ENCODE results near the gene KDELR1. TPM values are rescaled to one million over a fixed set of nuclear protein-coding genes. Genes with fewer than 3 reads are reported as not detected.

Gene KDELR1
- total RNA-seq, 3 donors from 2014 or later = 66.2 to 85.0 (median 68.5) TPM

DNA sequence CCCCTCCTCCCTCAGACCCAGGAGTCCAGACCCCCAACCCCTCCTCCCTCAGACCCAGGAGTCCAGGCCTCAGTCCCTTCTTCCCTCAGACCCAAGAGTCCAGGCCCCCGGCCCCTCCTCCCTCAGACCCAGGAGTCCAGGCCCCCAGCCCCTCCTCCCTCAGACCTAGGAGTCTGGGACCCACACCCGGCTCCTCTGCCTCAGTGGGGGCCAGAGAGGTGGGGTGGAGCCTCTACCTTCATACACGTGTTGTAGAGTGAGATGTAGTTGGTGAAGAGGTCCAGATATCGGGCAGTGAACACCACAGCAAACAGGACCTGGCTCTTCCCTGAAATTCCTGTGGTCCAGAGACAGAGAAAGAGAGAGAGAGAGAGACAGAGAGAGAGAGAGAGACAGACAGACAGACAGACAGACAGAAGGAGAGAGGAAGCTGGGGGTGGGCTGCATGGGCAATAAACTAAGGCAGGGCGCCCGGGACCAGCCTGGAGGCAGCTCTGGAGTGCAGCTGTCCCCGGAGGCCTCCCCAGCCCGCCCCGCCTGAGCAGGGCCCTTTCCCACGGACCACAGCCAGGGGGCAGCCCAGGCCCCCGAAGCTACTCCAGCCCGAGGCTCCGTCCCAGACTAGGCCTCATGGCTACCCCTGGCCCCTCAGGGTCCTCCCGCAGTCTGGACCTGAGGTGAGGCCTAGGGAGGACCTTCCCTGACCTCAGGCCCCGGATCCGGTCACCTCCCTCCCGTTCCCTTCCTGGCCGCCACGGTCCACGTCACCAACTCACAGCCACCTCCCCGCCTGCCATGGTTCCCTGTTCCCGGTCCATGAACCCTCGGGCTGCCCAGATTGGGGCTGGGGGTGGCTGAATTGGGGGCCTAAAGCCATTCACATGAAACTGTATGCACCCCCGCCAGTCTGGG, 907 bp downstream of the KDELR1 start:
- intact Hi-C loops (cut with DNase I; ENCODE audit: low total_unique reads) = loop anchor here (5.0 to 10.0 kb wide), 2 partner anchors 102 to 1214 kb away; no protein-coding TSS in a partner anchor
- no peaks in the 10 kb centered on the region for H3K9me3 ChIP-seq
- DNase-seq (ENCODE audit: low spot score in 2 of 2) = peak; percentile 50 to 67
- H3K27me3 ChIP-seq = peaks cover 4 to 16% of the 10 kb centered on the region in 2 donors
- TF ChIP-seq POLR2AphosphoS5 (IDR thresholded peaks at IDR 0.05) (peak; percentile 20 to 44 (median 42)), POLR2A (IDR thresholded peaks at IDR 0.05) (no peak), CTCF (IDR thresholded peaks at IDR 0.05) (peak in 2 of 3 donors; percentile 59 to 78)
- peaks cover 4% of the 10 kb centered on the region for H3K36me3 ChIP-seq
- H3K4me3 ChIP-seq = peak overlapping the region; percentile 76 to 80 (median 78)
- peak overlapping the region; percentile 95 to 97 for H3K27ac ChIP-seq
- peaks cover 0 to 9% of the 10 kb centered on the region in 2 donors for H3K4me1 ChIP-seq

GRCh38 chr19:48386981-48387380, 4.4 kb downstream of the KDELR1 start:
- no peak overlapping the region for H3K4me3 ChIP-seq
- no peaks in the 10 kb centered on the region for H3K4me1 ChIP-seq
- no peak overlapping the region for H3K27ac ChIP-seq
- H3K36me3 ChIP-seq = peaks cover 12% of the 10 kb centered on the region
- intact Hi-C loops (cut with DNase I; ENCODE audit: low total_unique reads) = no loop called here
- no peaks in the 10 kb centered on the region for H3K9me3 ChIP-seq
- TF ChIP-seq CTCF (IDR thresholded peaks at IDR 0.05) (no peak), POLR2A (IDR thresholded peaks at IDR 0.05) (no peak), POLR2AphosphoS5 (IDR thresholded peaks at IDR 0.05) (no peak)
- no peak for DNase-seq (ENCODE audit: low spot score in 2 of 2)
- H3K27me3 ChIP-seq = no peaks in the 10 kb centered on the region

GRCh38 chr19:48385461-48386087, 5.8 kb downstream of the KDELR1 start:
- intact Hi-C loops (cut with DNase I; ENCODE audit: low total_unique reads) = no loop called here
- Histone ChIP-seq H3K27ac (no peak overlapping the region), H3K36me3 (peaks cover 12% of the 10 kb centered on the region), H3K9me3 (no peaks in the 10 kb centered on the region), H3K27me3 (no peaks in the 10 kb centered on the region), H3K4me1 (no peaks in the 10 kb centered on the region), H3K4me3 (no peak overlapping the region)
- DNase-seq (ENCODE audit: low spot score in 2 of 2) = no peak
- TF ChIP-seq CTCF (IDR thresholded peaks at IDR 0.05) = no peak
- no peak for TF ChIP-seq POLR2A (IDR thresholded peaks at IDR 0.05)
- no peak for TF ChIP-seq POLR2AphosphoS5 (IDR thresholded peaks at IDR 0.05)

DNA sequence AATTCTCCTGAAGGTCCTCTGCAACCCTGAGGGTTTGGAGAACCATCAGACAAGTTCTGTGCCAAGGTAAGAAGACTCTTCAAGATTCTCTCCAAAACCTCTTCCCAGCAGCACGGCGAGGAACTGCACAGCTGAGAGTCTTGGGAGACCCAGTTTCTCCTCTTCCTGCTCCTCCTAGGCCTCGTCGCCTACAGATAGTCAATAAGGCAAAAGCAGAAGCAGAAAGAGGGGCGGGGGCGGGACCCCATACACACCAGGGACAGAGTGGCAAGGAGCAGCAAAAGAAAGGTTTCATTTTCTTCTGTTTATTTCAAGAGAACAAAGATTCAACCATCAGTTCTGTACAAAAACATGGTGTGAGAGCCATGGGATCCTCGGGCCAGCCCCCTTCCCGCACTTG, 9.1 kb downstream of the KDELR1 start:
- Histone ChIP-seq H3K4me1 (no peaks in the 10 kb centered on the region), H3K27me3 (no peaks in the 10 kb centered on the region), H3K36me3 (peaks cover 12% of the 10 kb centered on the region), H3K27ac (no peak overlapping the region), H3K9me3 (no peaks in the 10 kb centered on the region), H3K4me3 (no peak overlapping the region)
- DNase-seq (ENCODE audit: low spot score in 2 of 2) = no peak
- TF ChIP-seq POLR2AphosphoS5 (IDR thresholded peaks at IDR 0.05) = no peak
- intact Hi-C loops (cut with DNase I; ENCODE audit: low total_unique reads) = no loop called here

DNA sequence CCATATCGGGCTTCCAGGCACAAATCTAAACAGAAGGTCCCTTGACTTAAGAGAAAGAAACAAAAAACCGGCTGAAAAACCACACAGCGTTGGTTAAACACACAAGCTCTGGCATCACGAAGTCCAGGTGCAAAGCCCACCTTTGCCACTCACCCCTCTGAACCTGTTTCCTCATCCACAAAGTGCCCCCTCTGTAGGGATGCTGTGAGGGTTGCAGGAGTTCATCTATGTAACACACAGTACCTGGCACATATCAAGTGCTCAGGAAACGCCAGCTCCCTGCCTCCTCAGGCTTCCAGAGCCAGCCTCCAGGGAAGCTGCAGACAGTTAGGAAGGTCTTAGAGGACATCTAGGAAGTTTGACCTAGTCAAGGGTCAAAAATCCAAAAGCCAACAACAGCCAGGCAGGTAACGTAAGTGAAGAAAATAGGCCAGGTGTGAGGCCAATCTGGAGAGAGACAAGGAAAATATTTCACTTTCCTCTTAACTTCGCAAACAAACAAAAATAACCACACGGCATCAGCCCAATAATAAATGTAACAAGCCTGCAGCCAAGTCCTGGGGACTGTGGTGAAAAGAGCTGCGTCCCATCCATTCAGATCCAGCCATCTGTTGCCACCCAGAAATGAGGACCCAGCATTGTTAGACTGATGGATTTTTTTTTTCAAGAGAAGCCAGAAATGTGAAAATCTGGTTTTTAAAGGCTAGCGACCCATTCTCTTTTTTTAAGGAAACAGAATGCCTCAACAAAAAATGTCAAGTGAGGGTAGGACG, 10.0 kb downstream of the KDELR1 start:
- H3K27ac ChIP-seq = no peak overlapping the region
- peaks cover 12% of the 10 kb centered on the region for H3K36me3 ChIP-seq
- H3K27me3 ChIP-seq = no peaks in the 10 kb centered on the region
- DNase-seq (ENCODE audit: low spot score in 2 of 2) = no peak
- intact Hi-C loops (cut with DNase I; ENCODE audit: low total_unique reads) = no loop called here
- TF ChIP-seq POLR2A (IDR thresholded peaks at IDR 0.05) (no peak), POLR2AphosphoS5 (IDR thresholded peaks at IDR 0.05) (no peak), CTCF (IDR thresholded peaks at IDR 0.05) (no peak)
- H3K4me3 ChIP-seq = no peak overlapping the region
- H3K9me3 ChIP-seq = no peaks in the 10 kb centered on the region
- H3K4me1 ChIP-seq = no peaks in the 10 kb centered on the region

Measured in breast epithelium (tissue), 4 donors.